ENCODE results near the gene LSAMP. TPM values are rescaled to one million over a fixed set of nuclear protein-coding genes. Genes with fewer than 3 reads are reported as not detected.

Gene LSAMP
- total RNA-seq, 2 experiments from 2014 or later: not detected

DNA sequence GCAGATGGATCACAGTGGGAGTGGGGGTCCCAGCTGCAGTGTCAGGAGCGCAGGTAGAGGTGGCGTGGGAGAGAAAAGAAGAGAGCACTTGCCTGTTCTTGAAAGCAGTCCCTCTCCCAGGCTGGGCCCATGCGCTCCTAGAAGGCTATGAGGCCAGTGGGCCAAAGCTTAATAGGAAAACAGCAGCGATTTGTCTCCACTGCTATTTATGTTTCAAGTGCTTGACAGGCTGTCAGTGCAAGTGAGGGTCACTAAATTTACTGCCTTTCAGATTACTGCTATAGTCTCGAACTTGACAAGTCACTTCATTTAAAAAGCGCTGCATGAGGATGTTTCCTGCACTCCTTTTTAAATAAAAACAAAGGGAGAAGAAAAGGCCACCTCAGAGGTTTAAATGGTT lies 582.4 kb downstream of the LSAMP start:
- H3K4me1 Mint-ChIP-seq (ENCODE audit: low read depth): no peaks in the 10 kb centered on the region
- H3K4me3 Mint-ChIP-seq: no peak overlapping the region
- H3K9me3 Mint-ChIP-seq: no peaks in the 10 kb centered on the region
- ChIA-PET CTCF (no interaction called here), POLR2A (no interaction called here)
- DNase-seq (no peak), ATAC-seq (no peak)
- no peak overlapping the region for H3K27ac Mint-ChIP-seq
- H3K36me3 Mint-ChIP-seq (ENCODE audit: low read depth): no peaks in the 10 kb centered on the region
- TF ChIP-seq, protein P1, sequence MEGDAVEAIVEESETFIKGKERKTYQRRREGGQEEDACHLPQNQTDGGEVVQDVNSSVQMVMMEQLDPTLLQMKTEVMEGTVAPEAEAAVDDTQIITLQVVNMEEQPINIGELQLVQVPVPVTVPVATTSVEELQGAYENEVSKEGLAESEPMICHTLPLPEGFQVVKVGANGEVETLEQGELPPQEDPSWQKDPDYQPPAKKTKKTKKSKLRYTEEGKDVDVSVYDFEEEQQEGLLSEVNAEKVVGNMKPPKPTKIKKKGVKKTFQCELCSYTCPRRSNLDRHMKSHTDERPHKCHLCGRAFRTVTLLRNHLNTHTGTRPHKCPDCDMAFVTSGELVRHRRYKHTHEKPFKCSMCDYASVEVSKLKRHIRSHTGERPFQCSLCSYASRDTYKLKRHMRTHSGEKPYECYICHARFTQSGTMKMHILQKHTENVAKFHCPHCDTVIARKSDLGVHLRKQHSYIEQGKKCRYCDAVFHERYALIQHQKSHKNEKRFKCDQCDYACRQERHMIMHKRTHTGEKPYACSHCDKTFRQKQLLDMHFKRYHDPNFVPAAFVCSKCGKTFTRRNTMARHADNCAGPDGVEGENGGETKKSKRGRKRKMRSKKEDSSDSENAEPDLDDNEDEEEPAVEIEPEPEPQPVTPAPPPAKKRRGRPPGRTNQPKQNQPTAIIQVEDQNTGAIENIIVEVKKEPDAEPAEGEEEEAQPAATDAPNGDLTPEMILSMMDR (IDR thresholded peaks at IDR 0.05): no peak
- intact Hi-C loops (cut with micrococcal nuclease): no loop called here
- H3K27me3 Mint-ChIP-seq: peaks cover 22% of the 10 kb centered on the region

DNA sequence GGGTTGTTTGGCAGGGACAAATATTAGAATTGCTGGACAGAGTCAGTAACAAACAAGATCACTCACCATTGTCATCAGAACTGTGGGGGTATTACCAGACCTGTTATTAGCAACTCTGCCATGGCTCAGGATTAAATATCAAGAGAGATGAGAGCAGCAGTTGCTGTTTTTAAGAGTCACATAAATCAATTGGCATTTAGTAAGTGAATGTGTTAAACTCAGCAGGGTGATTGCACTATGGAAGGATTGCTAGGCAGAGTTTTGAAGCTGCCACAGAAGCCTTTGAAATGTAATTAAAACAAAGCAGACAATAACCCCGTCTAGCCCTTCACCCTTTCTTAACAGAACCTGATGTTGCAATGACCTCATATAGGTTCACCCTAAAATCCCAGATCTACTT lies 583.2 kb downstream of the LSAMP start:
- ATAC-seq: no peak

DNA sequence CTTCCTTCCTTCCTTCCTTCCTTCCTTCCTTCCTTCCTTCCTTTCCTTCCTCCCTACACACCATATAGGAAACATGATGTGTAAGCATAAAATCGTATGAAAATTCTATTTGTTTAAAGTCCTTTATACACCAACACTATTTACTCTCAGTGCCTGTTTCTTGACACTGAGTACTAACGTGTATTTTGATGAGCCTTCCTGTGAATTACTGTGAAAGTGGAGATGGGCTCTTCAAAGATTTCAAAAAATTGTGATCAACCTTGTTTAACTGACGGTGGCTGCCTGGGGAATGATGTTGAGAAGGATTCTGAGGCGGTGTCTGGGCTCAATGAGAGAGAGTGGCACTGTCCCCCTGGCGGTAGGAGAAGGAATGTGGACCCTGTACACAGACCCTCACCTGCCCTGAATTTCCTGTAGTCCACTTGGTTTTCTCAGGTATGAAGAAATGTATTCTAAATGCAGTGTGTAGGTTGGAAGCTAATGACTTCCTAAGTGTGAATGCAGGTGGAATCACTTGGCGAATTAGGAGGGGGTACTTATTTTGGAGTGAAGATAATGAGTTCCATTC lies 584.0 kb downstream of the LSAMP start:
- Mint-ChIP-seq H3K4me3 (no peak overlapping the region), H3K27ac (no peak overlapping the region), H3K27me3 (peaks cover 24% of the 10 kb centered on the region), H3K4me1 (ENCODE audit: low read depth) (no peaks in the 10 kb centered on the region), H3K36me3 (ENCODE audit: low read depth) (no peaks in the 10 kb centered on the region), H3K9me3 (no peaks in the 10 kb centered on the region)
- ChIA-PET CTCF (no interaction called here), POLR2A (no interaction called here)
- intact Hi-C loops (cut with micrococcal nuclease): no loop called here
- ATAC-seq (no peak), DNase-seq (no peak)
- TF ChIP-seq, protein P1 (IDR thresholded peaks at IDR 0.05): no peak

More for the DNA sequence above, 583.2 kb downstream of the LSAMP start:
- TF ChIP-seq, protein P1 (IDR thresholded peaks at IDR 0.05): no peak
- CTCF ChIA-PET: no interaction called here
- H3K27me3 Mint-ChIP-seq: peaks cover 26% of the 10 kb centered on the region
- no peaks in the 10 kb centered on the region for H3K36me3 Mint-ChIP-seq (ENCODE audit: low read depth)
- DNase-seq: no peak
- H3K4me1 Mint-ChIP-seq (ENCODE audit: low read depth): no peaks in the 10 kb centered on the region
- H3K4me3 Mint-ChIP-seq: no peak overlapping the region
- no peaks in the 10 kb centered on the region for H3K9me3 Mint-ChIP-seq
- H3K27ac Mint-ChIP-seq: no peak overlapping the region
- POLR2A ChIA-PET: no interaction called here
- intact Hi-C loops (cut with micrococcal nuclease): no loop called here

GRCh38 chr3:115860766-115861165 lies 584.5 kb downstream of the LSAMP start:
- DNase-seq (no peak), ATAC-seq (no peak)
- H3K9me3 Mint-ChIP-seq: no peaks in the 10 kb centered on the region
- H3K4me3 Mint-ChIP-seq: no peak overlapping the region
- TF ChIP-seq, protein P1 (IDR thresholded peaks at IDR 0.05): no peak
- CTCF ChIA-PET: no interaction called here
- intact Hi-C loops (cut with micrococcal nuclease): no loop called here
- no peak overlapping the region for H3K27ac Mint-ChIP-seq
- POLR2A ChIA-PET: no interaction called here
- H3K36me3 Mint-ChIP-seq (ENCODE audit: low read depth): no peaks in the 10 kb centered on the region
- peaks cover 21% of the 10 kb centered on the region for H3K27me3 Mint-ChIP-seq
- H3K4me1 Mint-ChIP-seq (ENCODE audit: low read depth): no peaks in the 10 kb centered on the region

DNA sequence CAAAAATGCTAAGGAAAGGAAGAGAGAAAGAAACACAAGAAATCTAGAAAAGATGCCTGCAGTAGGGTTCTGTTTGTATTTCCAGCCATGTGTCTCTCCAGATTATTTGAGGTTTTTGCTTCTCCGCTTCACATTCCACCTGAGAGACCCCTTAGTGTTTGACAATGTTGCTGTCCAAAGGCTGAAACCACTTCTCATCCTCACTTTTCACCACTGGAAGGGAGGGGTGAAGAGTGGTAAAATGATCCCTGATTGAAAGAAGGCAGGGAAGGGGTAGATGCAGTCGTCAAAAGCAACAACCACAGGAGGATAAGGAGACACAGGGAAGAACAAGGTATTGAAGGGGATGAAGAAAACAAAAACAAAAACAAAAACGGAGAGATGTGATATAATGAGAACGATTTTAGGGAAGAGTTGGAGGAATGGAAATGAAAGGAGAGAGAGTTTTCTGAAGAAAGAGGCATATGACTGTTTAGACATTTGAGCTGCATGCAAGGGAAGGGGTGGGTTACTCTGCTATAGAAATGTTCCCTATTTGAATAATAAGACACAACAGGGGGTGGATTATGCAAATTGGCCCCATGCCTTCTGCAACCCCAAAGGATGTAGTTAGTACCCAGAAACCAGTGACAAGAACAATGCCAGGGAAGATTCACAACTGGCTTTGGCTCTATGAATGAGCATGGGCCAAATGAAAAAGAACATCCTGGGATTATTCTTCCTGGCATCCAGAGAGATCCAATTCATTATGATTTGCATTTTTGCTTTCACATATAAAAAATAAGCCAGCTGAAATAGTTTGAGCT lies 586.1 kb downstream of the LSAMP start:
- no peak for ATAC-seq
- Mint-ChIP-seq H3K27me3 (peaks cover 22% of the 10 kb centered on the region), H3K27ac (no peak overlapping the region), H3K4me3 (no peak overlapping the region), H3K9me3 (no peaks in the 10 kb centered on the region), H3K36me3 (ENCODE audit: low read depth) (no peaks in the 10 kb centered on the region), H3K4me1 (ENCODE audit: low read depth) (no peaks in the 10 kb centered on the region)
- DNase-seq: no peak
- TF ChIP-seq, protein P1 (IDR thresholded peaks at IDR 0.05): no peak
- CTCF ChIA-PET: no interaction called here
- POLR2A ChIA-PET: no interaction called here
- intact Hi-C loops (cut with micrococcal nuclease): no loop called here

All from activated CD8-positive, alpha-beta T cell treated with anti-CD3 and anti-CD28 coated beads for 36 hours (primary cell).